H1 (cell line): ENCODE results near the gene KLHL18. TPM values are rescaled to one million over a fixed set of nuclear protein-coding genes. Genes with fewer than 3 reads are reported as not detected.

Source experiments
- CTCF ChIA-PET: fragments of 300-600 bp; sonication (Branson Sonifier 250); formaldehyde crosslinking; loops from one replicate; lab custom pipeline; 2021; ENCODE audit not compliant: partially characterized antibody; lab: Charles Lee
- POLR2A ChIA-PET: fragments of 300-600 bp; sonication (Branson Sonifier 250); formaldehyde crosslinking; loops from one replicate; lab custom pipeline; 2021; ENCODE audit warnings: inconsistent platforms; ENCODE audit not compliant: partially characterized antibody; lab: Charles Lee
- DNase-seq, 2 experiments: peaks; one replicate each; pipeline versions ENCODE4 v3.0.0 to v3.0.0-alpha.2; 2010 to 2022; ENCODE audit warnings: low spot score in 2 of 2, low read depth in 1 of 2, mixed read lengths in 1 of 2
- FAIRE-seq: peaks from 2 replicates; lab custom pipeline; 2011; peaks lifted over from hg19 to GRCh38; lab: Jason Lieb, UNC
- H2AFZ ChIP-seq: 2 replicates; pipeline ENCODE4 v1.8.1; 2012; ENCODE audit warnings: low read length, inconsistent platforms
- H2AK5ac ChIP-seq: 2 replicates; pipeline ENCODE4 v1.6.1; 2013; ENCODE audit warnings: low read depth, low read length
- H2BK120ac ChIP-seq: replicated peaks from 2 replicates; pipeline ENCODE3; 2013; ENCODE audit warnings: low read depth, low read length, inconsistent platforms
- H2BK12ac ChIP-seq: 2 replicates; pipeline ENCODE4 v1.6.1; 2013; ENCODE audit warnings: low read depth, low read length
- H2BK15ac ChIP-seq: 2 replicates; pipeline ENCODE4 v1.6.1; 2013; ENCODE audit warnings: low read length
- H2BK20ac ChIP-seq: 2 replicates; pipeline ENCODE4 v1.6.1; 2013; ENCODE audit warnings: low read length
- H2BK5ac ChIP-seq: 2 replicates; pipeline ENCODE4 v1.6.1; 2013; ENCODE audit warnings: low read depth, low read length
- H3K14ac ChIP-seq: 2 replicates; pipeline ENCODE4 v1.6.1; 2013; ENCODE audit warnings: inconsistent platforms; ENCODE audit not compliant: insufficient read length
- H3K18ac ChIP-seq: 2 replicates; pipeline ENCODE4 v1.6.1; 2013; ENCODE audit warnings: low read length; ENCODE audit errors: extremely low read depth
- H3K23ac ChIP-seq: 2 replicates; pipeline ENCODE4 v1.6.1; 2013; ENCODE audit warnings: inconsistent platforms; ENCODE audit not compliant: insufficient read length
- H3K23me2 ChIP-seq: 2 replicates; pipeline ENCODE4 v1.6.1; 2013; ENCODE audit warnings: low read depth, low read length
- H3K27ac ChIP-seq: 2 replicates; pipeline ENCODE4 v1.6.1; 2011; ENCODE audit warnings: low read depth, low read length, inconsistent platforms
- H3K27me3 ChIP-seq, 4 experiments: replicated peaks in 1 of 4; 1 replicate in 1 of 4; 2 replicates in 3 of 4; pipeline versions ENCODE4 v1.6.1 to v1.8.1; 2011 to 2013; ENCODE audit warnings: low read length in 3 of 4, mild to moderate bottlenecking in 3 of 4, inconsistent platforms in 2 of 4, mixed read lengths in 2 of 4, moderate library complexity in 1 of 4; ENCODE audit not compliant: control insufficient read depth in 3 of 4, insufficient read depth in 3 of 4; ENCODE audit errors: extremely low read depth in 1 of 4
- H3K36me3 ChIP-seq, 4 experiments: 2 replicates each; pipeline versions ENCODE4 v1.6.1 to v1.8.1; 2011 to 2013; ENCODE audit warnings: mild to moderate bottlenecking in 4 of 4, low read length in 3 of 4, moderate library complexity in 2 of 4, control low read depth in 1 of 4, inconsistent platforms in 1 of 4; ENCODE audit not compliant: insufficient read depth in 4 of 4, control insufficient read depth in 2 of 4
- H3K4ac ChIP-seq: replicated peaks from 2 replicates; pipeline ENCODE3; 2013; ENCODE audit warnings: low read length, low read depth, mixed read lengths, inconsistent platforms; ENCODE audit not compliant: insufficient read length
- H3K4me1 ChIP-seq, 4 experiments: replicated peaks in 1 of 4; 1 replicate in 1 of 4; 2 replicates in 3 of 4; pipeline versions ENCODE4 v1.6.1 to v1.8.1; 2011 to 2013; ENCODE audit warnings: low read length in 3 of 4, inconsistent platforms in 2 of 4, mixed read lengths in 1 of 4; ENCODE audit not compliant: insufficient read depth in 4 of 4, control insufficient read depth in 3 of 4
- H3K4me2 ChIP-seq, 2 experiments: 2 replicates each; pipeline versions ENCODE4 v1.6.1 to v1.8.1; 2011 to 2013; ENCODE audit warnings: low read depth in 2 of 2, low read length in 2 of 2, control low read depth in 1 of 2, inconsistent platforms in 1 of 2, mild to moderate bottlenecking in 1 of 2; ENCODE audit not compliant: insufficient read depth in 1 of 2
- H3K4me3 ChIP-seq, 4 experiments: fragments of 200-600, 300-600 bp in 1 of 4; sonication (generic), shearing (Covaris generic), sonication (Bioruptor Twin) in 1 of 4; 2 replicates each; pipeline versions ENCODE4 v1.5.1 to v1.8.1; 2011 to 2016; ENCODE audit warnings: low read length in 4 of 4, low read depth in 3 of 4, control low read depth in 2 of 4, inconsistent platforms in 2 of 4, mild to moderate bottlenecking in 2 of 4, mixed read lengths in 1 of 4, moderate library complexity in 1 of 4; ENCODE audit not compliant: insufficient read depth in 2 of 4; ENCODE audit errors: extremely low read depth in 1 of 4
- H3K56ac ChIP-seq: replicated peaks from 2 replicates; pipeline ENCODE3; 2013; ENCODE audit warnings: low read depth, mild to moderate bottlenecking, mixed read lengths, low read length, inconsistent platforms; ENCODE audit not compliant: insufficient read length
- H3K79me1 ChIP-seq: 2 replicates; pipeline ENCODE4 v1.6.1; 2013; ENCODE audit warnings: low read depth, low read length, control low read depth
- H3K79me2 ChIP-seq, 2 experiments: 2 replicates each; pipeline versions ENCODE4 v1.6.1 to v1.8.1; 2012 to 2013; ENCODE audit warnings: low read length in 2 of 2, mild to moderate bottlenecking in 2 of 2, inconsistent platforms in 1 of 2; ENCODE audit not compliant: insufficient read depth in 2 of 2, control insufficient read depth in 1 of 2
- H3K9ac ChIP-seq, 4 experiments: replicated peaks in 1 of 4; 1 replicate in 1 of 4; 2 replicates in 3 of 4; pipeline versions ENCODE4 v1.6.1 to v1.8.1; 2011 to 2013; ENCODE audit warnings: low read depth in 3 of 4, low read length in 3 of 4, control low read depth in 2 of 4, mild to moderate bottlenecking in 2 of 4, moderate library complexity in 2 of 4, inconsistent platforms in 1 of 4; ENCODE audit errors: extremely low read depth in 1 of 4
- H3K9me3 ChIP-seq, 2 experiments: 2 replicates each; pipeline versions ENCODE4 v1.6.1 to v1.8.1; 2012 to 2013; ENCODE audit warnings: mild to moderate bottlenecking in 2 of 2, moderate library complexity in 2 of 2, control low read depth in 1 of 2, inconsistent platforms in 1 of 2, low read depth in 1 of 2, low read length in 1 of 2, mixed read lengths in 1 of 2; ENCODE audit not compliant: insufficient read depth in 2 of 2
- H4K20me1 ChIP-seq, 2 experiments: replicated peaks in 1 of 2; 2 replicates each; pipeline versions ENCODE3 to v1.8.1; 2011 to 2013; ENCODE audit warnings: inconsistent platforms in 2 of 2, low read length in 2 of 2, mild to moderate bottlenecking in 1 of 2; ENCODE audit not compliant: insufficient read depth in 2 of 2, control insufficient read depth in 1 of 2
- H4K5ac ChIP-seq: 2 replicates; pipeline ENCODE4 v1.6.1; 2013; ENCODE audit warnings: low read length, low read depth, mixed read lengths, inconsistent platforms; ENCODE audit not compliant: insufficient read length
- H4K8ac ChIP-seq: 2 replicates; pipeline ENCODE4 v1.8.0; 2013; ENCODE audit warnings: mild to moderate bottlenecking, moderate library complexity, low read length, inconsistent platforms; ENCODE audit not compliant: insufficient read depth; ENCODE audit errors: extremely low read depth
- H4K91ac ChIP-seq: replicated peaks from 2 replicates; pipeline ENCODE3; 2013; ENCODE audit warnings: low read length, mixed read lengths, inconsistent platforms; ENCODE audit not compliant: insufficient read length
- ATF3 ChIP-seq: IDR thresholded peaks from 2 replicates; pipeline ENCODE4 v1.6.1; 2011; ENCODE audit warnings: low read depth, mild to moderate bottlenecking, low read length; ENCODE audit not compliant: insufficient read depth
- BCL11A ChIP-seq, 2 experiments: IDR thresholded peaks; one replicate each; pipeline ENCODE4 v1.6.1; 2011; ENCODE audit warnings: low read depth in 2 of 2, low read length in 2 of 2, mild to moderate bottlenecking in 2 of 2
- CEBPB ChIP-seq: IDR thresholded peaks from 2 replicates; pipeline ENCODE4 v1.6.1; 2012; ENCODE audit warnings: low read depth, low read length
- EP300 ChIP-seq, 2 experiments: IDR thresholded peaks; 1 replicate in 1 of 2; 2 replicates in 1 of 2; pipeline ENCODE4 v1.6.1; 2011 to 2012; ENCODE audit warnings: low read depth in 2 of 2, low read length in 2 of 2, mild to moderate bottlenecking in 2 of 2, borderline replicate concordance in 1 of 2, inconsistent platforms in 1 of 2, moderate library complexity in 1 of 2
- JUN ChIP-seq: IDR thresholded peaks from 2 replicates; pipeline ENCODE4 v1.6.1; 2011; ENCODE audit warnings: low read depth, mild to moderate bottlenecking, improper control_type of control experiment, low read length
- RAD21 ChIP-seq, 2 experiments: IDR thresholded peaks in 1 of 2; conservative IDR thresholded peaks in 1 of 2; 2 replicates each; pipeline ENCODE4 v1.6.1; 2011; ENCODE audit warnings: low read depth in 2 of 2, low read length in 2 of 2, improper control_type of control experiment in 1 of 2, inconsistent platforms in 1 of 2, mild to moderate bottlenecking in 1 of 2, moderate library complexity in 1 of 2
- RBBP5 ChIP-seq: IDR thresholded peaks from 2 replicates; pipeline ENCODE4 v1.7.1; 2012; ENCODE audit warnings: low read depth, mild to moderate bottlenecking, inconsistent platforms, low read length, moderate library complexity, borderline replicate concordance
- SP1 ChIP-seq: IDR thresholded peaks from 2 replicates; pipeline ENCODE4 v1.6.1; 2011; ENCODE audit warnings: low read depth, low read length
- polyA plus RNA-seq, 7 experiments: library from polyadenylated mRNA; depleted of rRNA in 3 of 7; stranded (reverse) in 5 of 7; unstranded in 2 of 7; fragments of >200 nt in 5 of 7; fragments of 200-250 nt in 2 of 7; gene quantifications; 1 replicate in 5 of 7; 2 replicates in 1 of 7; 4 replicates in 1 of 7; pipeline versions ENCODE4 v1.2.1 to v1.2.3, GENCODE V29; 2011 to 2013; ENCODE audit warnings: missing spikeins in 2 of 7, mixed read lengths in 2 of 7
- total RNA-seq: library from RNA; stranded (reverse); fragmentation: NEBNext Ultra II Directional; extraction: Animal tissue kit (Norgen Biotek cat#: 25700); gene quantifications from 2 replicates; pipeline ENCODE4 v1.2.1, GENCODE V29; 2021

KLHL18 gene
- total and polyA plus RNA-seq, 2 of the 8 experiments (the other 6 are each of a cell fraction or from before 2014, with no cell fraction given): 19.9 to 31.7 TPM

GRCh38 chr3:47301456-47301855 lies 18.7 kb downstream of the KLHL18 start:
- Histone ChIP-seq H3K27ac (no peak overlapping the region), H3K23ac (no peak overlapping the region), H2BK20ac (no peak overlapping the region), H3K4me3 (no peak overlapping the region), H3K18ac (no peak overlapping the region), H3K9me3 (no peaks in the 10 kb centered on the region), H3K23me2 (no peaks in the 10 kb centered on the region; the same call in 1 of the 2 replicates), H2BK5ac (no peak overlapping the region), H3K27me3 (no peaks in the 10 kb centered on the region), H4K5ac (no peak overlapping the region), H3K4me2 (no peak overlapping the region; a peak in 1 of 4 replicates), H3K56ac (no peak overlapping the region), H2BK12ac (no peak overlapping the region), H3K4me1 (no peaks in the 10 kb centered on the region), H3K36me3 (peaks cover 4 to 5% (median 5%) of the 10 kb centered on the region in 4 experiments; a peak in 2 of 8 replicates), H3K79me1 (peaks cover 5% of the 10 kb centered on the region), H3K4ac (no peak overlapping the region), H3K79me2 (peaks cover 0 to 50% of the 10 kb centered on the region in 2 experiments; a peak in 2 of 4 replicates), H4K8ac (no peak overlapping the region), H3K14ac (no peak overlapping the region), H2AFZ (no peak overlapping the region), H2BK120ac (no peak overlapping the region), H4K20me1 (peaks cover 1 to 7% of the 10 kb centered on the region in 2 experiments), H4K91ac (no peak overlapping the region), H2AK5ac (no peak overlapping the region), H2BK15ac (no peak overlapping the region), H3K9ac (no peak overlapping the region)
- DNase-seq (no peak), FAIRE-seq (no peak)
- ChIA-PET CTCF (interaction anchor here (0.5 kb wide), 1 partner anchor 51 kb away, joined by 4 read pairs; no protein-coding TSS in a partner anchor), POLR2A (interaction anchor here (1.5 kb wide), 1 partner anchor 14 kb away, joined by 6 read pairs; no protein-coding TSS in a partner anchor)
- TF ChIP-seq ATF3: no peak
- TF ChIP-seq CEBPB: no peak
- no peak for TF ChIP-seq BCL11A (IDR thresholded peaks at IDR 0.05; ENCODE audit: low read depth in 2 of 2, low read length in 2 of 2)
- no peak for TF ChIP-seq RBBP5
- no peak for TF ChIP-seq SP1
- TF ChIP-seq EP300 (IDR thresholded peaks at IDR 0.05; ENCODE audit: borderline replicate concordance in 1 of 2, low read depth in 2 of 2, low read length in 2 of 2): no peak
- no peak for TF ChIP-seq JUN
- TF ChIP-seq RAD21 (IDR thresholded peaks at IDR 0.05 in 1 of 2, conservative IDR thresholded peaks at IDR 0.05 in 1 of 2; ENCODE audit: low read depth in 2 of 2, low read length in 2 of 2): no peak
